HG03196 (cell line): Measurements from ENCODE around the gene PTPRU.
"Not testable (repeated sequence)": the region's sequence is repeated elsewhere in the genome, so short reads cannot be mapped to it uniquely, and the experiment has no call there.

ENCODE experiments used
- ATAC-seq: cut with Tn5 transposase; IDR thresholded peaks from one replicate; pipeline ENCODE4 v1.9.1; 2021; ENCODE audit not compliant: unreplicated experiment

Gene PTPRU

GRCh38 chr1:29221296-29221695, 15.0 kb upstream of the PTPRU start:
- ATAC-seq: no peak

- not testable (repeated sequence) for ATAC-seq
Observed at GRCh38 chr1:29222260-29222659, 14.1 kb upstream of the PTPRU start.

- no peak for ATAC-seq
Observed at GRCh38 chr1:29222686-29223085, 13.6 kb upstream of the PTPRU start.

- ATAC-seq: no peak
Observed at GRCh38 chr1:29223521-29223920, 12.8 kb upstream of the PTPRU start.

GRCh38 chr1:29224356-29224837, 11.9 kb upstream of the PTPRU start:
- ATAC-seq: no peak

GRCh38 chr1:29225361-29225760, 11.0 kb upstream of the PTPRU start:
- no peak for ATAC-seq

GRCh38 chr1:29227511-29227910, 8.8 kb upstream of the PTPRU start:
- no peak for ATAC-seq

GRCh38 chr1:29230204-29230552, 6.1 kb upstream of the PTPRU start:
- no peak for ATAC-seq

- ATAC-seq: peak; percentile 91
Observed at GRCh38 chr1:29230553-29231378, 5.6 kb upstream of the PTPRU start, which contains the start of gene MECR. TSS of gene MECR (minus strand) at chr1:29230934. CDS start at chr1:29230906, 28 bp downstream.

GRCh38 chr1:29232387-29232786, 3.9 kb upstream of the PTPRU start:
- no peak for ATAC-seq

GRCh38 chr1:29233693-29234092, 2.6 kb upstream of the PTPRU start:
- no peak for ATAC-seq

GRCh38 chr1:29234471-29234870, 1.9 kb upstream of the PTPRU start:
- ATAC-seq: no peak

GRCh38 chr1:29234881-29235280, 1.4 kb upstream of the PTPRU start:
- ATAC-seq: not testable (repeated sequence)

- ATAC-seq: no peak
Observed at GRCh38 chr1:29236712-29237128, 398 bp downstream of the PTPRU start.

GRCh38 chr1:29237129-29237821, 953 bp downstream of the PTPRU start:
- ATAC-seq: no peak

- no peak for ATAC-seq
Observed at GRCh38 chr1:29237852-29238619, 1.7 kb downstream of the PTPRU start.

GRCh38 chr1:29238620-29239002, 2.3 kb downstream of the PTPRU start:
- ATAC-seq: no peak

GRCh38 chr1:29239142-29239541, 2.8 kb downstream of the PTPRU start:
- no peak for ATAC-seq

- ATAC-seq: no peak
Observed at GRCh38 chr1:29240400-29240837, 4.1 kb downstream of the PTPRU start.

GRCh38 chr1:29240986-29241385, 4.7 kb downstream of the PTPRU start:
- ATAC-seq: no peak
